NCI-H2029 treated with DMSO at 0.1 percent for 48 hours (cell line): Measurements from ENCODE around the gene OAS3.
"Not testable (repeated sequence)": the region's sequence is repeated elsewhere in the genome, so short reads cannot be mapped to it uniquely, and the experiment has no call there.

Experiments used
- DNase-seq: peaks from one replicate; lab custom pipeline; 2025; lab: John Stamatoyannopoulos, UW

The OAS3 gene, protein sequence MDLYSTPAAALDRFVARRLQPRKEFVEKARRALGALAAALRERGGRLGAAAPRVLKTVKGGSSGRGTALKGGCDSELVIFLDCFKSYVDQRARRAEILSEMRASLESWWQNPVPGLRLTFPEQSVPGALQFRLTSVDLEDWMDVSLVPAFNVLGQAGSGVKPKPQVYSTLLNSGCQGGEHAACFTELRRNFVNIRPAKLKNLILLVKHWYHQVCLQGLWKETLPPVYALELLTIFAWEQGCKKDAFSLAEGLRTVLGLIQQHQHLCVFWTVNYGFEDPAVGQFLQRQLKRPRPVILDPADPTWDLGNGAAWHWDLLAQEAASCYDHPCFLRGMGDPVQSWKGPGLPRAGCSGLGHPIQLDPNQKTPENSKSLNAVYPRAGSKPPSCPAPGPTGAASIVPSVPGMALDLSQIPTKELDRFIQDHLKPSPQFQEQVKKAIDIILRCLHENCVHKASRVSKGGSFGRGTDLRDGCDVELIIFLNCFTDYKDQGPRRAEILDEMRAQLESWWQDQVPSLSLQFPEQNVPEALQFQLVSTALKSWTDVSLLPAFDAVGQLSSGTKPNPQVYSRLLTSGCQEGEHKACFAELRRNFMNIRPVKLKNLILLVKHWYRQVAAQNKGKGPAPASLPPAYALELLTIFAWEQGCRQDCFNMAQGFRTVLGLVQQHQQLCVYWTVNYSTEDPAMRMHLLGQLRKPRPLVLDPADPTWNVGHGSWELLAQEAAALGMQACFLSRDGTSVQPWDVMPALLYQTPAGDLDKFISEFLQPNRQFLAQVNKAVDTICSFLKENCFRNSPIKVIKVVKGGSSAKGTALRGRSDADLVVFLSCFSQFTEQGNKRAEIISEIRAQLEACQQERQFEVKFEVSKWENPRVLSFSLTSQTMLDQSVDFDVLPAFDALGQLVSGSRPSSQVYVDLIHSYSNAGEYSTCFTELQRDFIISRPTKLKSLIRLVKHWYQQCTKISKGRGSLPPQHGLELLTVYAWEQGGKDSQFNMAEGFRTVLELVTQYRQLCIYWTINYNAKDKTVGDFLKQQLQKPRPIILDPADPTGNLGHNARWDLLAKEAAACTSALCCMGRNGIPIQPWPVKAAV

DNA sequence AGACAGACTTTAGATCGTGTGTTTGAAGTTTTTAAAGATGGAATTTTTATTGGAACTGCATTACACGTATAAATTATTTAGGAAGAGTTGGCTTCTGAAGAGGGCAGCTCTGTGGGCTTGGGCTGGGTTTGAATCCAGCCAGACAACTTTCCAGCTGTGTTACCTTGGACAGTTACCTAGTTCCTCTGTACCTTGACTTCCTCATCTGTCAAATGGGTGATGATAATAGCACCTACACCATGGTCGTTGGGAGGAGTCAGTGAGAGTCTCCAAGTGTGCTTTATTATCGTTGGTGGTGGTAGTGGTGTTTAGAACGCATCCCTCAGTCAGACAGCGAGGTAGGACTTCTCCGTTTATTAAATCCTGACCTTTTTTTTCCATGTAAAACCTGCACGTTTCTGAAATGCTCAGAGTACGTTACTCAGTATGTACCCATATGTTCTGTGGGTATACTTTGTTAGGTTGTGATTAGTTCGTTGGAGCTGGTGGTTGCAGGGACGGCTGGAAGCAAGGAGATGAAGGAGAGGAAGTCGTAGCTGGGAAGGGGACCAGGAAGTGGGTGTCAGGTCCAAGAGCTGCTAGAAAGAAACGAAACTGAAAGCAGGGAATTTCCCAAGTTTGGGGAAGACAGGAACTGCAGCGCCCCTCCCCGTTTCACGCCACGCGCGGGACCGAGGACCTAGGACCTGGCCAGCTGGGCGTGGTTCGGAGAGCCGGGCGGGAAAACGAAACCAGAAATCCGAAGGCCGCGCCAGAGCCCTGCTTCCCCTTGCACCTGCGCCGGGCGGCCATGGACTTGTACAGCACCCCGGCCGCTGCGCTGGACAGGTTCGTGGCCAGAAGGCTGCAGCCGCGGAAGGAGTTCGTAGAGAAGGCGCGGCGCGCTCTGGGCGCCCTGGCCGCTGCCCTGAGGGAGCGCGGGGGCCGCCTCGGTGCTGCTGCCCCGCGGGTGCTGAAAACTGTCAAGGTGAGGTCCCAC lies at the start of gene OAS3:
Gene OAS3 (plus strand): TSS at position 734 of the 979 bp plus-strand sequence. CDS start 57 bp downstream, at position 791.
- peak; percentile 49 for DNase-seq

GRCh38 chr12:112891093-112892024 lies 46.9 kb upstream of the OAS3 start:
- DNase-seq, result no peak

GRCh38 chr12:112892856-112893255 lies 45.4 kb upstream of the OAS3 start:
- DNase-seq, result no peak

DNA sequence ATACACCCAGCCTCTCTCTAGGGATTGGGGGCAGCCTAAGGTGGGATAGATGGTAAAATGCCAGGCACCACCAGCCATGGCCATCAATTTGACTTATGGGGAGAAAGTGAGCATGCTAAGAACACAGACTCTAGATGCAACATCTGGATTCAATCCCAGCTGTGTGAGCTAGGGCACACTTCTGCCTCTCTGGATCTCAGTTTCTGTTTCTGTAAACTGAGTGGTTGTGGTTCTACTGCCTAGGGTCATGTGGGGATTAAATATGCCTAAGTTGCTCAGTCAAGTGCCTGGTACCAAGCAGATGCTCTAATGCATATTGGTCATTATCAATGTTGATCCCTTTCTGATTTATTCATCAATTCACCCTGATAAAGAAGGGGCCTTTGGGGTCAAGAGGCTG lies 44.1 kb upstream of the OAS3 start:
- DNase-seq, result no peak

DNA sequence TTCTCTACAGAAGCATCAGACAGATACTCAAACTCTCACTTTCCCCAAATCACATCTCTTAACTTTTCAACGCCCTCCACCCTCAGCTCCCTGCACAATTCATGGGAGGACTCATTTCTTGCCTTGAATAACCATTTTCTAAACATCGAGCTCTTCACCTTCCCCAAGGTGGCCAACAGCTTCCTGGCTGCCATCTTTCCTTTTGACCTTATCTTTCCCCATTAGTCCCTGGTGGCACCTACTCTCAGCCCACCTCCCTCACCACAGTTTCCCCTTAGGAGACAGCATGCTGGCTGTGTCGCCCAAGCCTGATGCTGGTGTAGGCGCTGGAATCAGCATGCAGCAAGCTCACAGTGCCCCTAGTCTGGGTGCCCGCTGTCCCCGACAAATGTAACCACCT lies 39.9 kb upstream of the OAS3 start:
- DNase-seq, result no peak

DNA sequence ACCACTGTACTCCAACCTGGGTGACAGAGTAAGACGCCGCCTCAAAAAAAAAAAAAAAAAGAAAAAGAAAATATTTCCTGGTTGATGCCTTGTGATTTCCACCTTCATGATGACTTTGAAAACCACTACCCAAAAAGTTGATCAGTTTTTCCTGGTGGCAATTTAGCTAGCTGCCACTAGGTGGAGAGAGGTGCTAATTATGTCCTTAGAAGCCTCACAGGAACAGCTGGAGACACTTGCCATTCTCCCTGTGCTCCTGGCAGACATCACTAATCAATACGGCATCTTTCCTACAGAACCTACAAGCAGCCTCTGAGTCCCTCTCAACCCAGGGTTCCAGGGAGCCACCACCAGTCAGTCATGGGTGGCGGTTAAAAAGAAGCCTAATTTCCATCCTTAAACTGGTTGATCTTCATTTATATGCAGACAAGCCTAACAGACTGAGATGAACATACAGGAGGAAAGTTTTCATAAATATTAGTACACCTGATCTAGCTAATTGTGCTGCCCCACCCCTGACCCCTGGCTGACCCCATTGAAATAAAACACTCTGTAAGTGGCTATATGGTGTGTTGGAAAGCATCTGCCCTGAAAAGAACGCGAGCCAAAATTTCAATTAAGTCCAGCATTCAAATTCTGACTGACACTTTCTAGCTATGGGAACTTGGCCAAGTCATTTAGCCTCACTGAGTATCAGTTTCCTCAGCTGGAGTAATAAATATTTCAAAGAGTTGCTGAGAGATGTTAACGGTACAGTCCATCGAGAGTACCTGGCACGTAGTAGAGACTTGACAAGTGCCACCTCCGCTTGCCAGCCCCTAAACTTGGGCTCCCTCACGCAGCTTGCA lies 37.8 kb upstream of the OAS3 start:
- DNase-seq, result peak; percentile 86

GRCh38 chr12:112901271-112901670 lies 37.0 kb upstream of the OAS3 start:
- DNase-seq, result no peak

DNA sequence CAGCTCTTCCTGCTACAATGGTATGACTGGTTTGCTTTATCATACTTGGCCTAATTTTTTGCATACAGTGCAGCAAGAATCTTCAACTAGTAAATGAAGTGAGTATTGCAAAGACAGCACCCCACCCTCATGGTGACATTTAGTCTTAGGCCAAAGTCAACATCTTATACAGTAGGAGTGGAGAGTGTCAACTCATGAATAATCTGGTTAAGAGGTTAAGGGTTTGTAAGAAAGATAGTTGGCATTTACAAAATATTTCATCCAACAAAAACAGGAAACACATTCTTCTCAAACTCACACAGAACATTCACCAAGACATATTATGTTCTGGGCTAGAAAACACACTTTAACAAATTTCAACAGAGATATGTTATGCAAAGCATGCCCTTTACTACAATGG lies 33.7 kb upstream of the OAS3 start:
- no peak for DNase-seq

GRCh38 chr12:112905451-112906089 lies 32.7 kb upstream of the OAS3 start:
- peak; percentile 60 for DNase-seq

DNA sequence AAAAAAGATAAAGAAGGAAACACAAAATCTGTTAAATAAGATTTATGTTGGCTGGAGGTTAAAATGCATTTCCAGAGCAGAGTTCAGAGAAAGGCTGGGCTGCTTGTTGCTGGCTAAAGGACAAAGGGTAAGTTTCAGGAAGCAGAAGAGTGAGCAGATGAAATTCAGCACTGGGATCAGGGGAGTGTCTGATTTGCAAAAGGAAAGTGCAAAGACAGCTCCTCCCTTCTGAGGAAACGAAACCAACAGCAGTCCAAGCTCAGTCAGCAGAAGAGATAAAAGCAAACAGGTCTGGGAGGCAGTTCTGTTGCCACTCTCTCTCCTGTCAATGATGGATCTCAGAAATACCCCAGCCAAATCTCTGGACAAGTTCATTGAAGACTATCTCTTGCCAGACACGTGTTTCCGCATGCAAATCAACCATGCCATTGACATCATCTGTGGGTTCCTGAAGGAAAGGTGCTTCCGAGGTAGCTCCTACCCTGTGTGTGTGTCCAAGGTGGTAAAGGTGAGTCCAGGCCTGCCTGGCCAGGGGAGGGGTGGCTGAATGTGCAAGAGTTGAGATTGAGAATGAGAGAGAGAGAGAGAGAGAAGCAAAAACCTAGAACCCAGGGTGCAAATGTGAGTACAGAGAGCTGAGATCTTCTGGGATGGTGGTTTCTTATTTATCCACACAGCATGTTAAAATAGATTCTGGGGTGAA lies 31.4 kb upstream of the OAS3 start, which contains the start of gene OAS1:
Gene OAS1 (plus strand): TSS at position 251 of the 703 bp plus-strand sequence. CDS start 78 bp downstream, at position 329.
- peak; percentile 82 for DNase-seq

- DNase-seq, result no peak
Measured at GRCh38 chr12:112907415-112908157, 30.7 kb upstream of the OAS3 start.

- DNase-seq, result no peak
Measured at GRCh38 chr12:112908548-112908947, 29.7 kb upstream of the OAS3 start.

DNA sequence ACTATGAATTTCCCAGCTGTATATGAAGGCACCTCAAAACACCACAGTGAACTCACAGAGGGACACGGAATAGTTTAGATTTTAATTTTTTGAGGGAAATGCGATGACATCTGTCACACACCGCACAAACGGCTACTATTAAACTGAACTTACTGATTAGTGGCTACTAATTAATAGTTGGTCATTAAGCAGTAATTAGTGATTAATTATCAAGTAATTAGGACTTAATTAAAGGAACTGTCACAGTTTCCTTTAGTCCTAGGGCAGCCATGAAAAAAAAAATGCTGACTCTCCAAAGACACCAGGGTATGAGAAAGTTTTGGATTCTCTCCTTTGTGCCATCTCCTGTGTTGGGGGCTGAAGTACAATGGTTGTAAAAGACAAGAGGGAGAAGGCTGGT lies 28.6 kb upstream of the OAS3 start:
- DNase-seq, result no peak

DNA sequence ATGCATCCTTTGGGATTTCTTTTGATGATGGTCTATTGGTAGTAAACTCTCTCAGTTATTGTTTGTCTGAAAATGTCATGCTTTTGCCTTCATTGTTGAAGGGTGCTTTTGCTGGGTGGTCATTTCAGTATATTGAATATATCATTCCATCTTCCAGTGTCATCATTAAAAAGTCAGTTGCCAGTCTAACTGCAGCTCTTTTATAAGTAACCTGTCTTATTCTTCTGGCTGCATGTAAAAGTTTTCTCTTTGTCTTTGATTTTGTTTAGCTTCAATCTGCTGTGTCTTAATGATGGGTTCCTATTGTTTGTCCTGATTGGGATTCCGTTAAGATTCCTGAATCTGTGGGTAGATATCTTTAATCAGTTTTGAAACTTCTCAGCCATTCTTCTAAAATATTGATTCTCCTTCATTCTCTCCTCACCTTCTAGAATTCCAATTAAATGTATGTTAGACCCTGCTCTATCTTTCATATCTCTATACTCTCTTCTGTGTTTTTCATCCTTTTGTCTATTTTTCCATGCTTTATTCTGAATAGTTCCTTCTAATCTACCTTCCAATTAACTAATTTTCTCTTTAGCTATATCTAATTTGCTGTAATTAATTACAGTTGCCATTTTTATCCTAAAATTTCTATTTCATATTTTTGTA lies 25.1 kb upstream of the OAS3 start:
- DNase-seq, result no peak

GRCh38 chr12:112913888-112914287 lies 24.4 kb upstream of the OAS3 start:
- DNase-seq, result not testable (repeated sequence)

GRCh38 chr12:112916270-112916669 lies 22.0 kb upstream of the OAS3 start:
- no peak for DNase-seq

GRCh38 chr12:112919121-112919520 lies 19.2 kb upstream of the OAS3 start:
- DNase-seq, result no peak
